Esophagus squamous epithelium (tissue), 5 donors: ENCODE data around the gene MED13L. TPM values are rescaled to one million over a fixed set of nuclear protein-coding genes. Genes with fewer than 3 reads are reported as not detected.

Experiments
- DNase-seq: peaks from one replicate; lab custom pipeline; 2025; lab: John Stamatoyannopoulos, UW
- H3K27ac ChIP-seq, 4 donors: fragments of 200-600 bp; sonication (generic); one replicate each; pipeline ENCODE4 v1.5.1; 2016 to 2019; ENCODE audit warnings: mild to moderate bottlenecking in 1 of 4
- H3K27me3 ChIP-seq, 4 donors: fragments of 200-600 bp; sonication (generic); 1 replicate in 3 of 4; 2 replicates in 1 of 4; pipeline versions ENCODE4 v1.5.1 to v1.6.0; 2017 to 2021; ENCODE audit warnings: antibody characterized with exemption in 1 of 4
- H3K36me3 ChIP-seq, 3 donors: fragments of 200-600 bp; sonication (generic); one replicate each; pipeline ENCODE4 v1.5.1; 2016 to 2019
- H3K4me1 ChIP-seq, 3 donors: fragments of 200-600 bp; sonication (generic); one replicate each; pipeline ENCODE4 v1.5.1; 2017 to 2019
- H3K4me3 ChIP-seq, 4 donors: fragments of 200-600 bp; sonication (generic); 1 replicate in 3 of 4; 2 replicates in 1 of 4; pipeline ENCODE4 v1.5.1; 2016 to 2019; ENCODE audit warnings: mild to moderate bottlenecking in 2 of 4, moderate library complexity in 1 of 4
- H3K9me3 ChIP-seq, 3 donors: fragments of 200-600 bp; sonication (generic); one replicate each; pipeline ENCODE4 v1.5.1; 2016 to 2019
- POLR2A ChIP-seq, 4 donors: fragments of 450-650 bp; IDR thresholded peaks; one replicate each; pipeline ENCODE4 v1.6.1; 2017; ENCODE audit warnings: antibody characterized with exemption in 4 of 4, mild to moderate bottlenecking in 4 of 4, moderate library complexity in 3 of 4
- WGBS, 2 donors: methylation state at CpG; one replicate each; pipeline ENCODE4 v1.1.5; 2018; 5-methylcytosine and 5-hydroxymethylcytosine counted together
- intact Hi-C: fragments of 100-400 bp; cut with DNase I; formaldehyde crosslinking; loops from one replicate; pipeline ENCODE4 v1.15.0; 2022
- total RNA-seq, 4 donors: library from RNA; depleted of rRNA; stranded (reverse); fragments of >200 nt; gene quantifications; one replicate each; pipeline ENCODE4 v1.1.0, GENCODE V29; 2016
- TF ChIP-seq, protein P1 (sequence below), 6 experiments: fragments of 450-650 bp in 4 of 6; fragments of 200-600 bp in 2 of 6; sonication (generic) in 2 of 6; IDR thresholded peaks; one replicate each; pipeline ENCODE4 v1.5.1; 2016 to 2019; ENCODE audit warnings: antibody characterized with exemption in 6 of 6, mild to moderate bottlenecking in 4 of 6, moderate library complexity in 4 of 6
- donor health status: DM: yes; HTN: yes; CAD: no.

The MED13L gene
- total RNA-seq, 4 donors from 2014 or later: 52.2 to 137 (median 62.1) TPM

DNA sequence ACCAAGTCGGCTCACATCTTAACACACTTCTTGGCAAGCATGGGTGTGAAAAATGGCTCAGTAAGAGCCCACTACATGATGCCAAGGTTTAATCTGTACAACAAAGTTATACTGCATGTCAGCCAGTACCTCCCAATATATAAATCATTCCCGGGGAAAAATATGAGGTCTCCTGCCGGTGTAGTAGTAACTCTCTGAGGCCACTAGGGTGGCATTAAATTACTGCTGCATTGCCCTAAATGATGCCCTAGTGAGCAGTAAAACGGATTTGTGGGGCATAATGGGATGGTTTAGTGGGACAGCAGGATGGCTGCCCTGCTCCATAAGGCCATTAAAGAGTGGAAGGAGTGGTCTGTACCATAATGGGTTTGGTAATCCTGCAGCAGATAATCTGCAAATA is 267.7 kb downstream of the MED13L start:
- H3K27me3 ChIP-seq: no peaks in the 10 kb centered on the region
- H3K4me1 ChIP-seq: no peaks in the 10 kb centered on the region
- H3K4me3 ChIP-seq: no peak overlapping the region
- TF ChIP-seq, protein P1, sequence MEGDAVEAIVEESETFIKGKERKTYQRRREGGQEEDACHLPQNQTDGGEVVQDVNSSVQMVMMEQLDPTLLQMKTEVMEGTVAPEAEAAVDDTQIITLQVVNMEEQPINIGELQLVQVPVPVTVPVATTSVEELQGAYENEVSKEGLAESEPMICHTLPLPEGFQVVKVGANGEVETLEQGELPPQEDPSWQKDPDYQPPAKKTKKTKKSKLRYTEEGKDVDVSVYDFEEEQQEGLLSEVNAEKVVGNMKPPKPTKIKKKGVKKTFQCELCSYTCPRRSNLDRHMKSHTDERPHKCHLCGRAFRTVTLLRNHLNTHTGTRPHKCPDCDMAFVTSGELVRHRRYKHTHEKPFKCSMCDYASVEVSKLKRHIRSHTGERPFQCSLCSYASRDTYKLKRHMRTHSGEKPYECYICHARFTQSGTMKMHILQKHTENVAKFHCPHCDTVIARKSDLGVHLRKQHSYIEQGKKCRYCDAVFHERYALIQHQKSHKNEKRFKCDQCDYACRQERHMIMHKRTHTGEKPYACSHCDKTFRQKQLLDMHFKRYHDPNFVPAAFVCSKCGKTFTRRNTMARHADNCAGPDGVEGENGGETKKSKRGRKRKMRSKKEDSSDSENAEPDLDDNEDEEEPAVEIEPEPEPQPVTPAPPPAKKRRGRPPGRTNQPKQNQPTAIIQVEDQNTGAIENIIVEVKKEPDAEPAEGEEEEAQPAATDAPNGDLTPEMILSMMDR (IDR thresholded peaks at IDR 0.05): peak in 3 of 6 experiments; percentile 7 to 41 (median 22)
- TF ChIP-seq POLR2A (IDR thresholded peaks at IDR 0.05): no peak
- no peaks in the 10 kb centered on the region for H3K9me3 ChIP-seq
- WGBS, 2 donors: 74 to 77% methylated on average over 4 of the region's 4 CpGs
- H3K27ac ChIP-seq: no peak overlapping the region
- H3K36me3 ChIP-seq: peaks cover 7 to 100% (median 28%) of the 10 kb centered on the region in 3 donors
- intact Hi-C loops: loop anchor here (10.0 kb wide), 1 partner anchor 235 kb away; no protein-coding TSS in a partner anchor
- DNase-seq: no peak

DNA sequence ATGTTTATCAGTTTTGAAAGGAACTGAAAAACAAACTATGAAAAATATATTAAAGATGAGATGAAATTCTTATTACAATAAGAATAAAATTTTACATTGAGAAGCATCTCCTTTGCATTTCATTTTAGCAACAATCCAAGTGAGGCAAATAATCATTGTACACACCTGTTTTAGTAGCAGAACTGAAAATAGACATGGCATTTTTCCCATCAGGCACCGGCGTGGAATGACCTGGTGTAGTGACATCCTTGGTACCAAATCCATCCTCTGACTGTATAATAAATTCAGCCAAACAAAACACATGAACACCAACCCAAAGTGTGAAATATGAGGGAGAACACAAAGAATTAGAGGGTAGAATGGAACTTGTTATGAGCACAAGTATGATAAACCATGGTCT is 271.4 kb downstream of the MED13L start:
- H3K27me3 ChIP-seq: no peaks in the 10 kb centered on the region
- 75 to 97% methylated on average over 2 of the region's 2 CpGs for WGBS, 2 donors
- no peak overlapping the region for H3K4me3 ChIP-seq
- H3K9me3 ChIP-seq: no peaks in the 10 kb centered on the region
- intact Hi-C loops: loop anchor here (10.0 kb wide), 1 partner anchor 239 kb away; no protein-coding TSS in a partner anchor
- H3K27ac ChIP-seq: no peak overlapping the region
- TF ChIP-seq, protein P1 (IDR thresholded peaks at IDR 0.05): no peak
- no peak for TF ChIP-seq POLR2A (IDR thresholded peaks at IDR 0.05)
- H3K36me3 ChIP-seq: peaks cover 7 to 99% (median 22%) of the 10 kb centered on the region in 3 donors
- DNase-seq: no peak
- no peaks in the 10 kb centered on the region for H3K4me1 ChIP-seq

DNA sequence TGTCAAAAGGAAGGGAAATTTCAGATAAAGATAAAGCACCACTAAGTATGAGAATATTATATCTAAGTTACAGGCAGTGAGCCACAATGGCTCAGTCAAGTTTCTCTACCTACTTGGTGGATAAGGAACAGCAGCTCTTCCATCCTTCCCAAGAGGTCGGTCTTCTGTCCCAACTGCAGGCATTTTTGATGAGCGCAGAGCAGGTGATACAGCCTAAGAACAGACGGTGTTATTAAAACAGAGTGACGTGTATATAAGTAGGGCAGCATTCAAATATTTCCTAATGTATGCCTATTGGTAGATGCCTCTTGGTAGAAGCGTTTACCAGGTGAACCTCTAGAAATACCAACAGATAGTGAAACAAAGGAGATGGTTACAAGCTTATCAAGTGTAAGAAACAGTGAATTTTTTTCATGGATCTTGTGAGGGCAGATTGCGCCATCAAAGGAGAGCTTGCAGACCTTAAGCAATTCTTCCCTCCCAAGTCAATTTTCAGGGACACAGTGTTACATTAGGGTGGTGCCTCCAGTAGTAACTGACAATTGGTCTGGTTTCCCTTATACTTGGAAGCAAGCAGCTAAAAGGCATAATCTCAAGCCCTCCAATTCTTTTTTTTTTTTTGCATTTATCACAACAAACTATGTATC is 274.5 kb downstream of the MED13L start:
- DNase-seq: no peak
- Histone ChIP-seq H3K36me3 (peaks cover 0 to 81% (median 11%) of the 10 kb centered on the region in 3 donors), H3K27ac (no peak overlapping the region), H3K4me1 (peaks cover 0 to 24% (median 10%) of the 10 kb centered on the region in 3 donors), H3K4me3 (no peak overlapping the region), H3K27me3 (no peaks in the 10 kb centered on the region), H3K9me3 (no peaks in the 10 kb centered on the region)
- intact Hi-C loops: loop anchor here (10.0 kb wide), 1 partner anchor 242 kb away; no protein-coding TSS in a partner anchor
- WGBS, 2 donors: 90 to 97% methylated on average over 6 of the region's 6 CpGs
- no peak for TF ChIP-seq POLR2A (IDR thresholded peaks at IDR 0.05)
- TF ChIP-seq, protein P1 (IDR thresholded peaks at IDR 0.05): no peak

DNA sequence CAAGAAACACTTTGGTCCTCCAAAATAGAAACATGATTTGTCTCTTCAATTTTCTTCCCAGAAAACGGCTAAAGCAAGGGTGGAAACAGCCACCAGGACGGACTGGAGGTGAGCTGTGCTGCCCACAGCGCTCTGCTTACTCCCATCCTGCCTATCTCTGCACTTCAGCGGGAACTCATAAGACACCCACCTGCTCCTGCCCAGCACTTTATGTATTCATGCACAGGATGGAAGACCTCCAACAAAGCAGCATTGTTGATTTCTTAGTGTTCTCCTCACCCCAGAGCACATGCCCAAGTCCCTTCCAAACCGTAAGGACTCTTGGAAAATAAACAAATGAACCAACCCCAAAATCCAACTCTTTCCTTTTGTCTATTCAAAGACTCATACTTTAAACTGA is 277.2 kb downstream of the MED13L start:
- no peaks in the 10 kb centered on the region for H3K27me3 ChIP-seq
- DNase-seq: no peak
- peaks cover 0 to 79% (median 18%) of the 10 kb centered on the region in 3 donors for H3K36me3 ChIP-seq
- TF ChIP-seq, protein P1 (IDR thresholded peaks at IDR 0.05): no peak
- no peak for TF ChIP-seq POLR2A (IDR thresholded peaks at IDR 0.05)
- H3K9me3 ChIP-seq: no peaks in the 10 kb centered on the region
- H3K4me3 ChIP-seq: no peak overlapping the region
- WGBS, 2 donors: 80 to 81% methylated on average over 5 of the region's 5 CpGs
- H3K27ac ChIP-seq: no peak overlapping the region
- intact Hi-C loops: loop anchor here (10.0 kb wide), 1 partner anchor 245 kb away; no protein-coding TSS in a partner anchor
- H3K4me1 ChIP-seq: peaks cover 0 to 24% (median 10%) of the 10 kb centered on the region in 3 donors

DNA sequence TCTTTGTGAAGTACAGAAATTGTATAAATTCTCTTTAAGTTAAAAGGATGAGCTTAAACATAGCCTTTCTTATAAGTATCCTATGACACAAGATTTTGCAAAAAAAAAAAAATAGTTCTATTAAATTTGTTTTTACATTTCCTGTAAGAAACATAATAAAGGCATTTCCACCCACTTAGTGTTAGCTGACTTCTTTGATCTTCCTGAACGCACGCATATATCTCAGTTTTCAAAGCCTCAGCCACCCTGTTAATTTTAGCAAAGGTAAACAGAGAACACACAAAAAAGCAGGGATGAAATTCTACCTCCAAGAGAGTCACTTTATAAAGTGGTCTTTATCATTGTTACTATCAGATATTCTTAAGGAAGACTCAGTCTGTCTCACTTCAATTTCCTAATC is 277.9 kb downstream of the MED13L start:
- 61 to 72% methylated on average over 2 of the region's 2 CpGs for WGBS, 2 donors
- H3K27ac ChIP-seq: no peak overlapping the region
- intact Hi-C loops: loop anchor here (5.0 to 10.0 kb wide), 2 partner anchors 603 to 685 kb away; no protein-coding TSS in a partner anchor

More for the DNA sequence above, 277.9 kb downstream of the MED13L start:
- no peak overlapping the region for H3K4me3 ChIP-seq
- TF ChIP-seq, protein P1 (IDR thresholded peaks at IDR 0.05): no peak
- TF ChIP-seq POLR2A (IDR thresholded peaks at IDR 0.05): no peak
- peaks cover 0 to 26% (median 10%) of the 10 kb centered on the region in 3 donors for H3K4me1 ChIP-seq
- H3K27me3 ChIP-seq: no peaks in the 10 kb centered on the region
- DNase-seq: no peak
- H3K36me3 ChIP-seq: peaks cover 0 to 79% (median 22%) of the 10 kb centered on the region in 3 donors
- no peaks in the 10 kb centered on the region for H3K9me3 ChIP-seq
